H9 (cell line): ENCODE data around the gene TTLL12. TPM values are rescaled to one million over a fixed set of nuclear protein-coding genes. Genes with fewer than 3 reads are reported as not detected.

Source experiments
- DNase-seq: peaks from one replicate; pipeline ENCODE4 v3.0.0-alpha.2; 2017
- H2AFZ ChIP-seq: one replicate; pipeline ENCODE4 v1.6.1; 2013; ENCODE audit warnings: mild to moderate bottlenecking, low read length, control low read depth, moderate library complexity
- H2AK5ac ChIP-seq: 2 replicates; pipeline ENCODE4 v1.6.1; 2013; ENCODE audit warnings: low read length, control low read depth, mixed read lengths; ENCODE audit not compliant: insufficient read length
- H2BK120ac ChIP-seq: one replicate; pipeline ENCODE4 v1.6.1; 2013; ENCODE audit warnings: low read depth, mild to moderate bottlenecking, low read length, control low read depth, inconsistent platforms; ENCODE audit not compliant: poor library complexity, severe bottlenecking
- H2BK12ac ChIP-seq: 2 replicates; pipeline ENCODE4 v1.6.1; 2013; ENCODE audit warnings: low read length, control low read depth, mixed read lengths, low read depth; ENCODE audit not compliant: insufficient read length
- H2BK15ac ChIP-seq: 2 replicates; pipeline ENCODE4 v1.6.1; 2013; ENCODE audit warnings: low read depth, low read length, control low read depth
- H2BK20ac ChIP-seq: one replicate; pipeline ENCODE4 v1.6.1; 2013; ENCODE audit warnings: low read depth, mild to moderate bottlenecking, low read length, control low read depth, inconsistent platforms; ENCODE audit not compliant: poor library complexity, severe bottlenecking
- H2BK5ac ChIP-seq: 2 replicates; pipeline ENCODE4 v1.6.1; 2013; ENCODE audit warnings: low read length, control low read depth, mixed read lengths; ENCODE audit not compliant: insufficient read length
- H3K14ac ChIP-seq: 2 replicates; pipeline ENCODE4 v1.6.1; 2013; ENCODE audit warnings: low read length, control low read depth; ENCODE audit not compliant: insufficient read depth
- H3K18ac ChIP-seq: 2 replicates; pipeline ENCODE4 v1.6.1; 2013; ENCODE audit warnings: low read depth, mild to moderate bottlenecking, mixed read lengths, low read length, control low read depth; ENCODE audit not compliant: insufficient read length
- H3K23ac ChIP-seq: 2 replicates; pipeline ENCODE4 v1.6.1; 2013; ENCODE audit warnings: low read length, control low read depth, mixed read lengths, low read depth; ENCODE audit not compliant: insufficient read length
- H3K23me2 ChIP-seq: 2 replicates; pipeline ENCODE4 v1.6.1; 2013; ENCODE audit warnings: low read depth, mild to moderate bottlenecking, mixed read lengths, low read length, control low read depth; ENCODE audit not compliant: insufficient read length, poor library complexity, severe bottlenecking
- H3K27ac ChIP-seq: 2 replicates; pipeline ENCODE4 v1.5.1; 2013; ENCODE audit warnings: low read length, control low read depth, mixed read lengths, low read depth; ENCODE audit not compliant: insufficient read length
- H3K27me3 ChIP-seq: 2 replicates; pipeline ENCODE4 v1.6.1; 2013; ENCODE audit warnings: low read length, control low read depth, inconsistent platforms; ENCODE audit not compliant: insufficient read depth
- H3K4ac ChIP-seq: 2 replicates; pipeline ENCODE4 v1.6.1; 2013; ENCODE audit warnings: low read depth, mild to moderate bottlenecking, control low read depth, inconsistent platforms, low read length, moderate library complexity
- H3K4me1 ChIP-seq: 2 replicates; pipeline ENCODE4 v1.6.1; 2013; ENCODE audit warnings: low read length, control low read depth, inconsistent platforms; ENCODE audit not compliant: insufficient read depth
- H3K4me2 ChIP-seq: 2 replicates; pipeline ENCODE4 v1.6.1; 2013; ENCODE audit warnings: low read length, control low read depth, mixed read lengths; ENCODE audit not compliant: insufficient read length, insufficient read depth
- H3K56ac ChIP-seq: 2 replicates; pipeline ENCODE4 v1.6.1; 2013; ENCODE audit warnings: low read depth, mild to moderate bottlenecking, mixed read lengths, low read length, control low read depth; ENCODE audit not compliant: insufficient read length
- H3K79me1 ChIP-seq: 2 replicates; pipeline ENCODE4 v1.6.1; 2013; ENCODE audit warnings: low read depth, mild to moderate bottlenecking, moderate library complexity, low read length, control low read depth, inconsistent platforms; ENCODE audit not compliant: insufficient read depth, poor library complexity, severe bottlenecking
- H3K79me2 ChIP-seq: 2 replicates; pipeline ENCODE4 v1.6.1; 2013; ENCODE audit warnings: low read length, control low read depth, inconsistent platforms; ENCODE audit not compliant: insufficient read depth
- H3K9ac ChIP-seq: 2 replicates; pipeline ENCODE4 v1.6.1; 2013; ENCODE audit warnings: low read length, control low read depth, mixed read lengths; ENCODE audit not compliant: insufficient read length; ENCODE audit errors: extremely low read depth
- H3K9me3 ChIP-seq: one replicate; pipeline ENCODE4 v1.6.1; 2013; ENCODE audit warnings: low read depth, low read length, inconsistent platforms; ENCODE audit not compliant: control insufficient read depth
- H3T11ph ChIP-seq: one replicate; pipeline ENCODE4 v1.6.1; 2013; ENCODE audit warnings: mild to moderate bottlenecking, low read length, control low read depth, inconsistent platforms
- H4K20me1 ChIP-seq: one replicate; pipeline ENCODE4 v1.6.1; 2013; ENCODE audit not compliant: control insufficient read depth, insufficient read length, insufficient read depth
- H4K5ac ChIP-seq: 2 replicates; pipeline ENCODE4 v1.6.1; 2013; ENCODE audit warnings: low read depth, mild to moderate bottlenecking, mixed read lengths, low read length, control low read depth; ENCODE audit not compliant: insufficient read length
- H4K8ac ChIP-seq: replicated peaks from 2 replicates; pipeline ENCODE4 v1.6.1; 2013; ENCODE audit warnings: low read length, control low read depth, mixed read lengths, low read depth; ENCODE audit not compliant: insufficient read length
- H4K91ac ChIP-seq: 2 replicates; pipeline ENCODE4 v1.6.1; 2013; ENCODE audit warnings: low read depth, mild to moderate bottlenecking, moderate library complexity, mixed read lengths, low read length, control low read depth; ENCODE audit not compliant: insufficient read length
- H3K27ac Mint-ChIP-seq, 3 experiments: 2 replicates in 2 of 3; 3 replicates in 1 of 3; pipeline ENCODE4 v1.8.0; 2020 to 2021; ENCODE audit warnings: mixed read lengths in 3 of 3, mild to moderate bottlenecking in 1 of 3, moderate library complexity in 1 of 3
- H3K27me3 Mint-ChIP-seq: 2 replicates; pipeline ENCODE4 v1.8.0; 2021; ENCODE audit warnings: low read depth, mild to moderate bottlenecking, moderate library complexity, mixed read lengths
- H3K36me3 Mint-ChIP-seq, 3 experiments: 2 replicates in 2 of 3; 3 replicates in 1 of 3; pipeline ENCODE4 v1.8.0; 2020 to 2021; ENCODE audit warnings: low read depth in 3 of 3, mixed read lengths in 3 of 3; ENCODE audit not compliant: insufficient read depth in 1 of 3
- H3K4me1 Mint-ChIP-seq, 2 experiments: 2 replicates each; pipeline ENCODE4 v1.8.0; 2020; ENCODE audit warnings: mixed read lengths in 2 of 2
- H3K4me3 Mint-ChIP-seq, 2 experiments: 2 replicates in 1 of 2; 3 replicates in 1 of 2; pipeline ENCODE4 v1.8.0; 2020 to 2021; ENCODE audit warnings: mild to moderate bottlenecking in 2 of 2, mixed read lengths in 2 of 2, moderate library complexity in 1 of 2
- H3K9me3 Mint-ChIP-seq, 2 experiments: 2 replicates in 1 of 2; 3 replicates in 1 of 2; pipeline ENCODE4 v1.8.0; 2020; ENCODE audit warnings: mild to moderate bottlenecking in 2 of 2, mixed read lengths in 2 of 2, moderate library complexity in 1 of 2
- CTCF ChIP-seq: fragments of 200-600 bp; sonication (generic); conservative IDR thresholded peaks from 3 replicates; pipeline ENCODE4 v1.8.0; 2021; ENCODE audit warnings: antibody characterized with exemption, mild to moderate bottlenecking
- WGBS: extraction: QIAGEN DNeasy Blood & Tissue Kit; methylation state at CpG from one replicate; pipeline ENCODE4 v1.1.7; 2013; ENCODE audit warnings: missing lambda C conversion rate, low lambda C conversion rate, mixed read lengths; ENCODE audit not compliant: insufficient read length; ENCODE audit errors: extremely low coverage; 5-methylcytosine and 5-hydroxymethylcytosine counted together
- total RNA-seq: library from RNA; stranded (reverse); gene quantifications from 2 replicates; pipeline ENCODE4 v1.2.1, GENCODE V29; 2021

TTLL12 gene
- total RNA-seq, 1 experiment from 2014 or later, result 89.6 TPM

DNA sequence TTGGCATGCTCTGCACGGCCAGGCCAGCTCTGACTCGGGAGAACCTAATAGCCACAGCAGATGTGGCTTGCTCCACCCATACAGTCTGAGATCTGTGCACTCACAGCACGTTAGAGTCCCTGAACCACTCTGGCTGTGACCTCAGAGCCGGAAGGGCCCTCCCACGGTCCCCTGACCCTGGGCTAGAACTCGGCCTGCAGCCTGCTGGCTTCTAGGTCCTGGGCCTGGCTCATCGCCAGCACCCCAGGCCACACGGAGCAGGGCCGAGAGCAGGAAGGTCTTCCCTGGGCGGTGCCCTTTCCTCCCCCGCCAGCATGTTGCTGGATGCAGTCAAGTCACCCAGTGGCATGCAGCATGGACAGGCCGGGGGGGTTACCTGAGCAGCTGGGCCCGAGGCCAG lies 35.3 kb upstream of the TTLL12 start:
- Histone ChIP-seq H3K9ac (no peak overlapping the region), H2BK15ac (no peak overlapping the region), H3K4me1 (no peaks in the 10 kb centered on the region; the same call in 1 of the 2 replicates), H3K4me2 (no peak overlapping the region), H3T11ph (no peak overlapping the region), H3K23ac (no peak overlapping the region), H4K91ac (no peak overlapping the region), H3K18ac (no peak overlapping the region), H4K20me1 (no peaks in the 10 kb centered on the region), H2BK20ac (no peak overlapping the region), H3K56ac (no peak overlapping the region), H2BK12ac (no peak overlapping the region), H3K79me1 (no peaks in the 10 kb centered on the region), H2BK5ac (no peak overlapping the region), H3K27me3 (no peaks in the 10 kb centered on the region; the same call in 1 of the 2 replicates), H3K27ac (no peak overlapping the region), H3K14ac (peak overlapping the region; percentile 31; the same call in 1 of the 2 replicates), H3K79me2 (no peaks in the 10 kb centered on the region), H2BK120ac (no peak overlapping the region), H3K4ac (no peak overlapping the region), H2AFZ (no peak overlapping the region), H4K8ac (no peak overlapping the region), H2AK5ac (no peak overlapping the region), H4K5ac (no peak overlapping the region), H3K9me3 (no peaks in the 10 kb centered on the region), H3K23me2 (no peaks in the 10 kb centered on the region)
- no CpG with 5 or more reads among the region's 13 CpGs for WGBS
- no peak for DNase-seq
- Mint-ChIP-seq H3K4me3 (no peak overlapping the region), H3K9me3 (no peaks in the 10 kb centered on the region; a peak in 1 of 5 replicates), H3K27me3 (peaks cover 25% of the 10 kb centered on the region), H3K27ac (no peak overlapping the region), H3K4me1 (peaks cover 28 to 38% of the 10 kb centered on the region in 2 experiments), H3K36me3 (no peaks in the 10 kb centered on the region; a peak in 1 of 7 replicates)
- no peak for TF ChIP-seq CTCF
